Activated gamma-delta T cell treated with anti-CD3 and anti-CD28 coated beads, Interleukin-2, amount 50 U/mL, for 16 hours (primary cell): ENCODE data around the gene OR7D4.
"Not testable (repeated sequence)": the region's sequence is repeated elsewhere in the genome, so short reads cannot be mapped to it uniquely, and the experiment has no call there.

ENCODE experiments used
- DNase-seq: peaks from one replicate; pipeline ENCODE4 v3.0.0-alpha.2; 2020; ENCODE audit warnings: low read depth

Gene OR7D4

DNA sequence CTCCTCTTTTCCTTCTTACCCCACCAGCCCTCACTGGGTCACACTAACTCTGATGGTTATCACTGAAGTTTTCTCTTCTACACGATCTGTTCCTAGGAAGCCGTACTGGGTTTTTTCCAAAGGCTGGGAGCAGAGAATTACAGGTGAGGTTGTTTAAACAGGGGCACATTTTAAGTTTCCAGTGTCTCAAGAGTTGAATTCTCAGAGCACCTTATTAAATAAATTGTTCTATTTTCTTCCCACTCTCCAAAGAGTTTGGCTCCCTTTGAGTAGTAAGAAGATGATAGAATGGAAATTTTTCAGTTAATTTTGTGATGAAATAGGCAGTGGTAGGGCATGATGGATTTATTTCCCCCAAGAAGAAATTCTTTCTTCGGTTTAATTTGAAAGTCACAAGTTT is at the start of gene OR7D4:
Gene OR7D4 (minus strand): TSS at position 101 of the 400 bp plus-strand sequence. CDS start 4,752 bp downstream, outside the sequence.
- no peak for DNase-seq

DNA sequence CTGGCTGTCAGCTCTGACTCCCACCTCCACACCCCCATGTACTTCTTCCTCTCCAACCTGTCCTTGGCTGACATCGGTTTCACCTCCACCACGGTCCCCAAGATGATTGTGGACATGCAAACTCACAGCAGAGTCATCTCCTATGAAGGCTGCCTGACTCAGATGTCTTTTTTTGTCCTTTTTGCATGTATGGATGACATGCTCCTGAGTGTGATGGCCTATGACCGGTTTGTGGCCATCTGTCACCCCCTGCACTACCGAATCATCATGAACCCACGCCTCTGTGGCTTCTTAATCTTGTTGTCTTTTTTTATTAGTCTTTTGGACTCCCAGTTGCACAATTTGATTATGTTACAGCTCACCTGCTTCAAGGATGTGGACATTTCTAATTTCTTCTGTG is 31.8 kb upstream of the OR7D4 start:
- DNase-seq, result no peak

DNA sequence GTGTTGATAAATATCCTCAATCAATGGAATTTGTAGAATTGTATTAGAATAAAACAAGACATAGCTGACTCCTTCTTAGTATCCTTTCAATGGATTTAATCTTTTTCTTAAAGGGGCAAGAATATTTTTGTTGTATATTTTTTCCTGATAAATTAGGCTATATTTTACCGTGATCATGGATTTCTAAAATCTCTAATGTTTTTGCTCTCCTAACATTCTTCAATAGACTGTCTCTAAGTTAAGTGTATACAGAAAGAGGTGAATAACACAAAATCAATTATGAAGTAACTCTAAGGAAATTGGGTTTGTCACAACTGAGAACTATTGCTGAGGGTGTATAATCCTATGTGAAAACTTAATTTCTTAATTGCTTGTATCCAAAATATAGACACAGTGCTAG is 31.2 kb upstream of the OR7D4 start, which contains the start of gene OR7E24:
Gene OR7E24 (plus strand): TSS at position 301 of the 400 bp plus-strand sequence. CDS start 114 bp downstream, outside the sequence.
- no peak for DNase-seq

DNA sequence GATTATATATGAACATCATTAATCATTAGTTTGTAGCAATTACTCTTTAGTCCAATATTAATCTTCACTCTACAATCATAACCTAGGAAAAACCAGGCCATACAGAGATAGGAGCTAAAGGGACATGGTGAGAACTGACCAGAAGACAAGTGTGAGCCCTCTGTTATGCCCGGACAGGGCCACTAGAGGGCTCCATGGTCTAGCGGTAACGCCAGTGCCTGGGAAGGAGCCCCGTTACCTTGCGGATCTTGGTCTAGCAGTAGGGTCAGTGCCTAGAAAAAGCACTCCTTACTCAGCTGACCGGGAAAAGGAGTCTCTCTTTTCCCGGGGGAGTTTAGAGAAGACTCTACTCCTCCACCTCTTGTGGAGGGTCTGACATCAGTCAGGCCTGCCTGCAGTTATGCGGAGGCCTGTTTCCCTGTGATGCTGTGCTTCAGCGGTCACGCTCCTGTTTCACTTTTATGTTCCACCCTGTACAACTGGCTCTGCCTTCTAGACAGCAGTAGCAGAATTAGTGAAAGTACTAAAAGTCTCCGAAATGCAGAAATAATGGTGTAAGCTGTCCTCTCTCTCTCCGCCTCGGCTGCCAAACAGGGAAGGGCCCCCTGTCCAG is 13.8 kb downstream of the OR7D4 start:
- peak; percentile 48 for DNase-seq

DNA sequence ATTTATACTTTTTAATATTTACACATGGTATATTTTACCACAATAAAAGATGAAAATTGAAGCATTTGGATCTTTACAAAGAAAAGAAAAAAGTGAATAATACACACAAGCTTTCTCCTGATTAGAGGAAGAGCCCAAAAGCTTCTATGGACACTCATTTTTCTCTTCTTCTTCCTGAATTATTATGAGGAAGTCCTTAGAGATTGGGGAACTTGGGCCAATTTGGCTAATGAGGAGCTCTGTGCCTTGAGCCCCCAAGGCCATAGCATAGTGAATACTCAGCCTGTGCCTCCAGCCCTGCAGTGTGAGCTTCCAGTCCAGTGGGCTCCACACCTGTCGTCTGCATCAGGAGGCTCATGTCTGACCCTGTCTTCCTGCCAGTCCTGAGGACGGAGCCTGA is 21.3 kb downstream of the OR7D4 start:
- not testable (repeated sequence) for DNase-seq

DNA sequence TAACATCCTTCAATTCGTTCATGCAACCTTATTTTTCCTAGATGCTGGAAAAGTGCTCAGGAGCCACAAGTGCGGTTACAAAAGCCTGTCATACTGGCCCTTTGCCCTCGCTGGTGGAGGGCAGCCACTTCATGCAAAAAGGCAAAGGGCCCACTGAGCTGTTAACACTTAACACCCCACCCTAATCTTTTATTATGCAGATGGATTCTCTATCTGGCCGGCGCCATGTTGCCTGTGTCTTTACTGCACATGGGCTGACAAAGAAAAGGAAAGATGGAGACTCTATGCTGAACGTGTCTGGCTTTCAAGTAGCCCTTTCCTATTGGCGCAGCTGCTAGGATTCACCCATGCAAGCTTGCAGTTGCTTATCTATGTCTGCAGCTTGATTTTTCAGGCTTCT is 29.9 kb downstream of the OR7D4 start:
- DNase-seq, result no peak

DNA sequence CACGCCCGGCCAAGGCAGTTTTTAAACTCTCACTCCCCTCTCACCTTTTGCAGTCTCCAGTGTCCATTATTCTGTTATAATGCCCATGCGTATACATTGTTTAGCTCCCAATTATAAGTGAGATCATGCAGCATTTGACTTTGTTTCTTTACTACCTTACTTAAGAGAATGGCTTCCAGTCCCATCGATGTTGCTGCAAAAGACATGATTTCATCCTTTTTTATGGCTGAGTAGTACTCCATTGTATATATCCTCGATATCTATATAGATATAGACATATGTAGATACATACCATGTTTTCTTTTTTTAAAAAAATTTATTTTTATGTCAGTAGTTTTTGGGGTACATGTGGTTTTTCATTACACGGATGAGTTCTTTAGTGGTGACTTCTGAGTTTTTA is 32.2 kb downstream of the OR7D4 start:
- DNase-seq, result no peak

DNA sequence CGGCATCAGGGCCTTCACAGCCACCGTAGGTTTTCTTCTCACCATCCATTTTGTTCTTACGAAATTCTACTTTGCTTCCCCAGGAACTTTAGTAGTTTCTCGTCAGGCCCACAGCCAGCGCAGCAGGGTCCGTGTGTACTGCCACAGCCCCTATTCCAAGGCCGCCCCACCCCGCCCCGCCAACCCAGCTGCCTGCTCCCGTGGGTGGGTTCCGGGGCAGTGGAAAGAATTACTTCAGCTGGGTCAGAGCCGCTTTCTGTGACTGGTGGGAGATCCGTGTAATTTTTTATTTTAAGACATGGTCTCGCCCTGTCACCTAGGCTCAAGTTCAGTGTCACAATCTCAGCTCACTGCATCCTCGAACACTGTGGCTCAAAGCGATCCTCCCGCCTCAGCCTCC is 36.4 kb downstream of the OR7D4 start:
- no peak for DNase-seq

DNA sequence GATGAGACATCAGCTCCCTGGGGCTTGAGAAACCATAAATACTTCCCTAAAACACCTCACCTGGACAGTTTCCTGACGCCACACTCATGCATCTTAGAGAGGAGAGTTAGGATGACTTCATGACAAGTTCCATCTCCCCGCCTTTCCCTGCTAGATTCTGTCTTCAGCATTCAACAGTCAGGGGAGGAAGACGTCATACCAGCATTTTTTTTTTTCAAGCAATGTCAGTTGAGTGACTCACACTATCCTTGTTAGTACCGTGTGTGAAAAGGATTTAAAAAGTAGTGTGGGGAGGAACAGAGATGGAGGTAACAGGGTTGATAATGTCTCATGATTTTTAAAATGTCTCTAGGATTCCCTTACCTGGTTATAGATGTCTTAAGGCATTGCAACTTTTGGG is 40.5 kb downstream of the OR7D4 start, which contains the start of gene OR7D2:
Gene OR7D2 (plus strand): TSS at position 79 of the 400 bp plus-strand sequence. CDS start 6,803 bp downstream, outside the sequence.
- DNase-seq, result no peak

DNA sequence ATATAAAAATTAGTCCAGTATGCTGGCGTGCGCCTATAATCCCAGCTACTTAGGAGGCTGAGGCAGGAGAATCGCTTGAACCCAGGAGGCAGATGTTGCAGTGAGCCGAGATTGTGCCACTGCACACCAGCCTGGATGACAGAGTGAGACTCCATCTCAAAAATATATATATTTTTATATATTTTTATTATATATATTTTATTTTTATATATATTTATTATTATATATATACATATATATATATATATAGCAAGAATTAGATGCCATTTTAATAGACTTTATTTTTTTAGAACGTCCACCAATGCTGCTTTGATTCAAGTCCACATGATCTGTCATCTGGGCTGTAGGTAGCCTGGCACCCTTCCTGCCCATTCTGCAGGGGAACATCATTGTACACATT is 44.1 kb downstream of the OR7D4 start:
- DNase-seq, result no peak

DNA sequence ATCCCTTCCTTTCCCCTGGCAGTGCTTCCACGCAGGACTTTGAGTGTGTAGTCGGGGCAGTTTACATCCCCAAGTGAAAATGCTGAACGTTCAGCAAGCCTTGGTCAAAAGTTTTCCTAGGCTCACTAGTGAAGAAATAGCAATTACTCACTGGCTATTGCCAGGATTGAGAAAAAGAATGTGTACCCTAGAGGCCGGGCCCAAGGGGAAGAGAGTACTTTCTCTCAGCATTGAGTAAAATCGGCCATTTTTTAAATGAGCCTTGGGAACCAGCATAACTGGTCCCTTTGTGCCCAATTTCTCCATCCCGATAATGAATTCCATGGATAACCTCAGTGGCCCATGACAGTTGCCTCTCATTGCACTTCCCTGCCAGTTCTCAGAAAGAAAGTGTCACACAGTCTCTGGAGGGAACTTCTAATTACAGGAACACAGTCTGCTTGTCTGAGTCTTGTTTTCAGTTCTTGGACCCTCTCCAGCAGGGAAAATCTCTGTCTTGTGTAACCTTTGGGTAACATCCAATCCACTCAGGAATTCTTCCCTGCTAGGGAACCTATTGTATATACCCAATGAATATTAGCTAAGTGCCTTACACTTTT is 47.9 kb downstream of the OR7D4 start:
- DNase-seq, result no peak

DNA sequence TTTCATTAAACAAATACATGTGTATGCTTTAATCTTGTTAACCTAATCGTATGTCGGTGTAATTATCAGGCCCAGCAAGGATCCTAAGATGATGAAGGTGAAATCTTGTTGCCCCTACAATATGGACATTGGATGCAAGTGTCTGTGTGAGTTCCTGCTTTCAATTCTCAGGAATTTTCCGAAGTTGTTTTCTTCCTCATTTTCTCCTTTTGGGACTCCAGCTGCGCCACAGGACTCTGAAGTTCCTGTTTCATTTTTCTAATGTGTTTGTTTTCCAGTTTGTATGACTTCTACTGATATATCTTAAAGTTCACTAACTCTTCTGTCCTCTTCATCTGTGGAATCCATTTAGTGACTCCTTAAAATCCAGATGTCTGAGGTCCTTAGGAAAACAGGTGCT is 52.5 kb downstream of the OR7D4 start:
- DNase-seq, result no peak

DNA sequence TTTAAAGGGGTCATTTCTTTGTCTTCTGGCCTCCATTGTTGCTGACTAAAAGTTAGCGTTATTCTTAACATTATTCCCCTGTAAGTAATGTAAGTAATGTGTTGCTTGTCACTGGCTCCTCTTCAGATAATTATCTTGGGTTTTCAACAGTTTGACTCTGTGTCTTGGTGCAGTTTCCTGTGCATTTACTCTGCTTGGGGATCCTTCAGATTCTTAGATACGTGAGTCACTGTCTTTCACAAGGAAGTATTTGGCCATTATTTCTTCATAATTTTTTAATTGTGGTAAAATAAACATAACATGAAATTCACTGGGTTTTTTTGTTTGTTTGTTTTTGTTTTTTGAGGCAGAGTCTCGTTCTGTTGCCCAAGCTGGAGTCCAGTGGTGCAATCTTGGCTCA is 54.1 kb downstream of the OR7D4 start:
- DNase-seq, result no peak

DNA sequence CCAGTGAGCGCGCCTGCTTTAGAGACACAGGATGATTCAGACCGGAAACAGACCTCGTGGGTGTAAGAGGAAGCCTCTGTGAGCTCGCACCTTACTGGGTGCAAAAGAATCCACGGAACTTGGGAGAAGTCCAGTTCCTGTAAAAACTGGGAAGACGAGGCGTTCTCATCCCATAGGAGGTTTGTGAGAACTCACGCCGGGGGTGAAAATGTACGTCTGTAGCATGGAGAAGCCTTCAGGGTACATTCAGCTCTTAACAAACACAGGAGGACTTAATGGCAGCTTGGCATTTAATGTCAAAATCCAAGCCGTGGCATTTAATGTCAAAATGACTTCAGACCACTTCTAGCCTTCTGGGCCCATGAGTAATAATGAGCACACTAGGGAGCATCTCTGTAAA is 58.0 kb downstream of the OR7D4 start:
- DNase-seq, result no peak
